CMK (cell line): ENCODE results near the gene RAX2.
"Not testable (repeated sequence)": the region's sequence is repeated elsewhere in the genome, so short reads cannot be mapped to it uniquely, and the experiment has no call there.

Experiments used
- DNase-seq: peaks from one replicate; pipeline ENCODE4 v3.0.0-alpha.2; 2010; ENCODE audit warnings: low read depth

The RAX2 gene

DNA sequence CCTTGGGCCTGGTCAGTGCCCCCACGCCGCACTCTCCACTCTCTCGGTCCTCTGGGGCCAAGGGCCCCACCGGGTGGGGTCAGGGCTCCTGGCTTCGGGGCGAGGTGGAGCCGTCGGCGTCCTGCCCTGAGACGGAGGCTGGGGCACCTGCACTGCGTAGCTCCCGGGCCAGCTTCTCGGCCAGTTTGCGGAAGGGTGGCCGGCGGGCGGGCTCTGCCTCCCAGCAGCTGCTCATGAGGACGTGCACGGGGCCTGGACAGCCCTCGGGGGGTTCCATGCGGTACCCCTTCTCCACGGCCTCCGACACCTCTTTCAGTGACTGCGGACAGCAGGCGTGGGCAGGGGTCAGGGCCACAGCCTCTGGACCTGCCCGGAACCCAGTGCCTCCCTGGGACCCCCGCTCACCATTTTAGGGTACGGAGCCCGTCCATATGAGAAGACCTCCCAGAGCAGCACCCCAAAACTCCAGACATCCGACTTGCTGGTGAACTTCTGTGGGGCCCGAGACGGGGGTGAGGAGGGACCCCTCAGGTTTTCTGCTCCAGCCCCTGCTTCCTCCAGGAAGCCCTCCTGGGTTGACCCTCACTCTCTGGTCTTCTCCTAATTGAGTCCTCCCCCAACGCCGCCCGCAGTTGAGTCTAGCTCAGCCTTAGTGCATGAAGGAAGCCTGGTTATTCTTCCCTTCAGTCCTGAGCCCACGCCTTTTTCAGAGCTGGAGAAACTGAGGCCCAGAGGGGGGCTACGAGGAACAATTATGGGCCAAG is 6.3 kb upstream of the RAX2 start:
- no peak for DNase-seq

DNA sequence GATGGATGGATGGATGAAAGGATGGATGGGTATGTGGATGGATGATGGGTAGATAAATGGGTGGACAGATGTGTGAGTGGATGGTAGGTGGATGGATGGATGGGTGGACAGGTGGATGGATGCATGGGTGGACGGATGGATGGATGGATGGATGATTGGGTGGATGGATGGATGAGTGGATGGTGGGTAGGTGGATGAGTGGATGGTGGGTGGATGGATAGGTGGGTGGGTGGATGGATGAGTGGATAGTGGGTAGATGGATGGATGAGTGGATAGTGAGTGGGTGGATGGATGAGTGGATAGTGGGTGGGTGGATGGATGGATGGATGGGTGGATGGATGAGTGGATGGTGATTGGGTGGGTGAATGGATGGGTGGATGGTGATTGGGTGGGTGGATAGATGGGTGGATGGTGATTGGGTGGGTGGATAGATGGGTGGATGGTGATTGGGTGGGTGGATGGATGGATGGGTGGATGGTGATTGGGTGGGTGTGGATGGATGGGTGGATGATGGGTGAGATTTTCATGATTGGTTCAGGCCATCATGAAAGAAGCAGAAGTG is 4.5 kb upstream of the RAX2 start:
- DNase-seq = no peak

DNA sequence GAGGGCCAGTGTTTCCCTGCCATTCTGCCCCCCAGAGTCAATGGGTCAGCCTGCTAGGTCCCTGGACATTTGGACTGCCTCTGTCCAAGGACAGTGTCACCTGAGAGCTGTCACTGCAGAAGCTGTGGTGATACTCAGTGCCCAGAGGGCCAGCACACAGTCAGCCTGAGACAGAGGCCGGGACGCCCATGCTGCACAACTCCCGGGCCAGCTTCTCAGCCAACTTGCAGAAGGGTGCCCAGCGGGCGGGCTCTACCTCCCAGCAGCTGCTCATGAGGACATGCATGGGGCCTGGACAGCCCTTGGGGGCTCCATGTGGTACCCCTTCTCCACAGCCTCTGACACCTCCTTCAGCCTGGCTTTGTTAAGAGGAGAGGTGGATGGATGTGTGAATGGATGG is 3.8 kb upstream of the RAX2 start:
- no peak for DNase-seq

DNA sequence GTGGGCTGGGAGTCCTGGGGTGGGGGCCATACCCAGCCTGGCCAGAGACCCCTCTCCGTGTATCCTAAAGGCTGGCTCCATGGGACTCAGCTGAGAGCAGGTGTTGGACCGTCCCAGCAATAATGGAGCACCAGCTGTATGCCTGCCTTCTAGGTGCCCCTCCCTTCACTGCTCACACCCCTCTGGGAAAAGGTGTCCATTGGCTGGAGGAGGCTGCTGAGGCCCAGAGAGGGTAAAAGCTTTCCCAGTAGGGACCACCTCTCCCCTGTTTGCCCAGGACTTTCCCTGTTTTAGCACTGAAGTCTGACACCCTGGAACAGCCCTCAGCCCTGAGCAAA is 3.3 kb upstream of the RAX2 start:
- no peak for DNase-seq

DNA sequence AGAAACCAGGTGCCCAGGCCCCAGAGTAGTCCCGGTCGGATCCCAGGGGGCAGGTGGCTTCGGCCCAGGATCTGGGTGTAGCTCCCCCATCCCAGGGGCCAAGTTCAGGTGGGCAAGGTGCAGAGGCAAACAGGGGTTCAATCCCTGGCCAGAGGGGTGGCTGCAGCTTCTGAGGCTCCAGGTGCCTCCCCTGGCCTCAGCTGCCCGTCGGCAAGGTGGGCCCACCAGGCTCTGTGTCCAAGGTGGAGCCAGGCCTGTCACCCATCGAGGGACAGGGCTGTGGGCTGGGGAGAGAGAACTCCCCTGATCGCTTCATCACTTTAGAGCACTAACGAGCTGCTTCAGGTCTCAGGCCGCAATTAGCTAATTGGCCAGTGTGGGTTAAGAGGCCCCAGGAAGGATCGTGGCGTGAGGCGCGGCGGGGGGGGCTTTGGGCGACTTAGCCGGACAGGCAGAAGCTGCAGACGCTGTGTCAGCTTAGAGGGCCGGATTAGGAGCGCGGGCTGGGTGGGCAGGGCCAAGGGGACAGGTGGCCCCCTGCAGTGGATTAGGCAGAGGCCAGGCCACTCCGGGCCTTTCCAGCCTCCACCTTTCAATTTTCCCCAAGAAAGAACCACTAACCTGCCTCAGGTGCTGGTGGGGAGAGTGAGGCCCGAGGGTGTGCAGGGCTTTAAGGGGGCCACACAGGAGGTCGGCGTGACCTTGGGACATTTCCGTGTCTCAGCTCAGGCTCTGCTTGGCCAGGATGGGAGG is 2.8 kb upstream of the RAX2 start:
- no peak for DNase-seq

DNA sequence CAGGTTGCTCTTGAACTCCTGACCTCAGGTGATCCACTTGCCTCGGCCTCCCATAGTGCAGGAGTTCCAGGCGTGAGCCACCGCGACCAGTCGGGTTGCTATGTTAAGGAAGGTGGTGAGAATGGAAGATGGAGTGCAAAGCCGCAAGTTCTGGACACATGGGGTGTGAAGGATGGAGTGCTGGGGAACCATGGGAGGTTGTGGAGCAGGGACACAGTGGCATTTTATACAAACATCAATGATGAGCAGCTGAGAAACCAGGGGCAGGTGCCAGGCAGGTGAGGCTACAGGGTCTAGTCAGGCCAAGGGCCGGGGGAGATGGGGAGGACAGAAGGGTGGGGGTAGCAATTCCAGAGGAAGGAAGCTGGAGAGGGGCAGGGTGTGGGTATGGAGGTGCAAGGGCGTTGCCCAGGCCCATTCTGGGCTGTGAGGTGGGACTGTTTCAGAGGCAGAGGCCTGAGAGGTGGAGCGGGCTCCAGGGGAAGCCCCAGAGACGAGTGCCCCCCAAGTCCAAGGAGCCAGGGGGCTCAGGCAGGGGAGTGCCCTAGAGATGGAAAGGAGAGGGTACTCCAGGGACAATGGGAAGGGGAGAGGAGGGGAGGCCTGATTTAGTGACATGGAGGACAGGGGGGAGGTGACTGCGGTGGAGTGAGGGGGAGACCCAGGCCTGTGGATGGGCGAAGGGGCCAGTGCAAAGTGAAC is 1.9 kb upstream of the RAX2 start:
- DNase-seq = no peak

DNA sequence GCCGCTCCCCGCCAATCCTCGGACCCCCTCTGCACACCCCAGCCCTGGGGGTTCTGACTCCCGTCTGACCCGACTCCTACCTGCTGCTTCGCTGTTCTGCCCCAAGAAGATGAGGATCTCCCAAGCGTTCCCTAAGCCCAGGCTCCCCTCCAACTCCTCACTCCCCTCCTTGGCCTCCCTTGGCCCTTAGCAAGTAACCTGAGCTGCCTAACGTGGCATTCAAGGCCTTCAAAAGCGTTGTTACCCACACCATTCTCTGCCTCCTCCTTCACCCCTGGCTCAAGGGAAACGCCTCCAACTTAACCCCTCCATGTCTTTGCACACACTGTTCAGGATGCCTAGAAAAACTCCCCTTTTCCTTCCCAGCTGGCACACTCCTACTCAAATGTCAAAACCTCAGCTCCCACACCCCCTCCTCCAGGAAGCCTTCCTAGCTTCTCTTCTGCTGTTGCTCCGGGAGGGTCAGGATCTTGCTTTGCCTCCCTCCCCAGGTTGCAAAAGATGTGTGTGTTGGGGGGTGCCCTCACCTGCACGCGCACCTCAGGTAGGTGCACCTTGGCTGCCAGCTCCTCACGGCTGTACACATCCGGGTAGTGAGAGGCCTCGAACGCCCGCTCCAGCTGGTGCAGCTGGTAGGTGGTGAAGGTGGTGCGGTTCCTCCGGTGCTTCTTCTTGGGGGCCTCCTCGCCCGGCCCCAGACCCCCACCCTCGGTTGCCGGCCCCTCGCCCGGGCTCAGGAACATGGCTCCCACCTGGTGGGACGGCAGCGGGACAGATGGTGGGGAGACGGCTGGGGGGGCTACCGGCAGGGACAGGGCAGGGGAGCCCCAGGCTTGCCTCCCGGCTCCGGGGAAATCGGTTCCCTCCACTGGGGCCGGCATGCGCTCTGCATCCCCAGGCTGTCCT is 775 bp downstream of the RAX2 start:
- no peak for DNase-seq

DNA sequence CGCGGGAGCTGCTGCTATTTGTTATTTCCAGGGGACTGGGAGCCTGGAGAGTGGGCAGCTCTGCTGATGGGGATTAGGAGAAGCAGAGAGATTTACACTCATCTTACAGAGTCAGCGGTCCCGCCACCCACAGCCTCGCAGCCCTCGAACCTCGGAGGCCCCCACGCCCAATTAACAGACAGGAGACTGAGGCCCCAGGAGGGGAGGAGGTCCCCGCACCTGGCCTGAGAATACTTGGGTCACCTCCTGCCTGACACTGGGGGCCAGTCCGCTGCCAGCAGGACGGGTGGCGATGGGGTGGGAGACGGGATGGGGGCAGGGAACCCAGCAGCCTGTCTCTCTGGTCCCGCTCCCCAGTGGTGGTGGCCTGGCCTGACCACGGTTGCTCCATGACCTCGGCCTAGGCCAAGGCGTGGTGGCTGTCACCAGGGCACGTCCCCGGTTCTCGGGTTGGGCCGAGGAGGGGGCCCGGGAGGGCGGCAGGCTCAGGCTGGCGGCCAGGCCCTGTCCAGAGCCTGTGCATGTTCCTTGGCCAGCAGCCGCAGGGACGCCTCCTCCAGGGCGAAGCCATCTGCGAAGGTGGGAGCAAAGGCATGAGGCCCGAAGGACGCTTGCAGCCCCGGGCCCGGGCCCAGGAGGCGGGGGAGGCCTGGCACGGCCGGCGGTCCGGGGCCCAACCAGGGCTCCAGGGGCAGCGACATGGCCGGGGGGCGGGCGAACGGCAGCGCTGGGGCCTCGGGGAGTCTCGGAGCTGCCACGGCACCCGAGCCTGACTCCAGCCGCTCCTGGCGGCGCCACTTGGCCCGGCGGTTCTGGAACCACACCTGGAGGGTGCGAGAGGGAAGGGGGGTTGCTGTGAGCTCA is 1.7 kb downstream of the RAX2 start:
- no peak for DNase-seq

DNA sequence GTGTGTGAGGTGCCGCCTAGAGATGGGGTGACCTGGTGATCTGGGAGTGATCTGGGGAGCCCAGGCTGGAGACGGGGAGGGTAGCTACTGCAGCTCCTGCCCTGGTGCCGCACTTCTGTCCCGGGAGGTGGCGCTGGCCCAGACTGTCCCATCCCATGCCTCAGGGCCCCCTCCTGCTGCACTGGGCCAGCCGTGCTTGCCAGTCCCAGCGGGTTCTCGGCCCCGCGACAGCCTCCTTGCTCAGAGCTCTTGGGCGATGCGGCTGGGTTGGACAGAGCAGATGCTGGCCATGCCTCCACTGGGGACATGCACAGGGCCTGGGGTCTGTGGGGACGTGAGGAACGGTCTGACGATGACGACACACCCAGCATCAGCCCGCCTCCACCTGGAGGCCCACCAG is 2.5 kb downstream of the RAX2 start:
- no peak for DNase-seq

DNA sequence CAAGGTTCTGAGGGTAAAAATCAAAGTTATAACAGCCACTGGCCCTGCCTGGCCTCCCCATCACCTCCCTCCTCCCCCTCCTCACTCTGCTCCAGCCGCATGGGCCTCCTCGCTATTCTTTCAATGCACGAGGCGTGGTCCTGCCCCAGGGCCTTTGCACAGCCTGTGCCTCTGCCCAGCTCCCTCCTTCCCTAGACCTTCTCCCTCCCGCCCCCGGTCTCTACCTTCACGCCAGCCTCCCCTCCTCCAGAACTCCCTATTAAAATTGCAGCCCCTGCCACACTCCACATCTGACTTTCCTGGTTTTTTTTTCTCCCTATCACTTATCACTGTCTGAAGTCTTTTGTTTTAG is 3.3 kb downstream of the RAX2 start:
- no peak for DNase-seq

DNA sequence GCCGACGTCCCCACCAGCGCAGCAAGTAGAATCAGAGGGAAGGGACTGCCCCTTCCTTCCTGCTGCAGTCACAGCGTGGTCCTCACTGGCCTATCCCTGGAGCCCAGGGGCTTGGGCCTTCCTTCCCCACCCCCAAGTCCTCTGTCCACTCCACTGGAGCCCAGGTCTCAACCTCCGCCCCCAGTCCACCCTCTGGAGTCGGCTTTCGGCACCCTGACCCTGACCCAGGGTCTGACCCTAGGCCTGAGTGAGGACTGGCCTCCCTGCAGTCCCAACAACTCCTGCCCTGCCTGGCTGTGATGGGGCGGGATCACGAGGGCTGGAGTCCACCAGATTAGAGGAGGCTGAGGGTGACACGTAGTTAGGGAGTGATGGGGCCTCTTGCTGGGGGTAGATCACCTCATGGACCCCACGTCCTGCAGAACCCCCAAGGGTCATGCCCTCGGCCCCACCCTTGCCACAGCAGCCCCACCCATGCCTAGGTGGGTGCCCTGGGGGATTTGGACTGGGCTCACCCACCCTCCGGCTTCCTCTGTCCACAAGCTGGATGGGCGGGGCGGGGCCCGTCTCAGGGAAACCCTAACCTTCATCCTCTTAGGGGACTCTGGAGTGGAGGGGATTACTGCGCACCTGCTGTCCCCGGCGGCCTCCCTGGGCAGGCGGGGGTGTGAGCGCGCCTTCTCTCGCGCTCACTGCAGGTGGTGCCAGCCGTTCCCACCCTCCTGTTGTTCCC is 3.8 kb downstream of the RAX2 start:
- no peak for DNase-seq

DNA sequence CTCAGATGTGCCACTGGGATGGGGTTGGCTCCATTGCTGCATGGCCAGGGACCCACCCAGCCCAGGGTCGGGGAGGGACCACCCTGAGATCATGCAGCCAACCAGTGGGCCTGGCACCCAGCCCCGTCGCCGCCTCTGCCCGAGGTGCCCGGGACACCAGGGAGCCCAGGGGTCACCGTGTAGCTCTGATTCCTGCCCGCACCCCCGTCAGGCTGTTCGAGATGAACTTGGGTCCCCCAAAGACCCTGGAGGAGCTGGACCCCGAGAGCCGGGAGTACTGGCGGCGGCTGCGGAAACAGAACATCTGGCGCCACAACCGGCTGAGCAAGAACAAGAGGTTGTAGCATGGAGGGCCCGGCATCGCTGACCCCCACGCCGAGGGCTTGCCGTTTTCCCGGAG is 5.0 kb downstream of the RAX2 start:
- no peak for DNase-seq

DNA sequence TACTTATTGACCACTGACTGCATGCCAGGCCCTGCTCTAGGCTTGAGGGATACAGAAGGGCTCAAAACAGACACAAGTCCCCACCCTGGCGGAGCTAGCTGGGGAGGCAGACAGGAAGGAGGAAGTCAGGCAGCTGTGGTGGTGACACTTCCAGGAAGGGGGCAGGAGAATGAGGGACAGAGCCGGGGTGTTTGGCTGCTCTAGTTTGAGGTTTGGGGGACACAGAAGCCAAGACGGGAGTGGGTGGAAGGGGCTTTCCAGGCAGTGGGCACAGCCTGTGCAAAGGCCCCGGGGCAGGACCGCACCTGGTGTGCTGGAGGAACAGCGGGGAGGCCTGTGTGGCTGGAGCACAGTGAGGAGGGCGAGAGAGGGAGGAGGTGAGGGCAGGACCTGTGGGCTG is 5.5 kb downstream of the RAX2 start:
- DNase-seq = no peak

DNA sequence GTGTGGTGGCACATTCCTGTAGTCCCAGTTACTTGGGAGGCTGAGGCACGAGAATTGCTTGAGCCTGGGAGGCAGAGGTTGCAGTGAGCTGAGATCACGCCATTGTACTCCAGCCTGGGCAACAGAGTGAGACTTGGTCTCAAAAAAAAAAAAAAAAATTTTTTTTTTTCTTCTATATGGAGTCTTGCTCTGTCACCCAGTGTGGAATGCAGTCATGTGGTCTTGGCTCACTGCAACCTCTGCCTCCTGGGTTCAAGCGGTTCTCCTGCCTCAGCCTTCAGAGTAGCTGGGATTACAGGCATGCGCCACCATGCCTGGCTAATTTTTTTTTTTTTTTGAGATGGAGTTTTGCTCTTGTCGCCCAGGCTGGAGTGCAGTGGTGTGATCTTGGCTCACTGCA is 6.3 kb downstream of the RAX2 start:
- DNase-seq = not testable (repeated sequence)

DNA sequence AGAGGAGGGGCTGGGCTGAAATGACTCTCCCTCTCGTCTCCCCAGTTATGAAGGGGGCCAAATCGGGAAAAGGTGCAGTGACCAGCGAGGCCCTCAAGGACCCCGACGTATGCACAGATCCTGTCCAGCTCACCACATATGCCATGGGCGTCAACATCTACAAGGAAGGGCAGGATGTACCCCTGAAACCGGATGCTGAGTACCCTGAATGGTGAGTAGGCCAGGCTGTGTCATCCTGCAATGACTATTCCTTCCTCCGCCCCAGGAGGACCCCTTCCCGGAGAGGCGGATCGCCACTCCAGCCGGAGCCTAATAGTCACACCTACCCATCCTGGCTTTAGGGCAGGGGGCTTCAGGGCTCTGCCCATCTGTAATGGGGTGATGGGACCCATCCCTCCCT is 6.9 kb downstream of the RAX2 start:
- DNase-seq = no peak

DNA sequence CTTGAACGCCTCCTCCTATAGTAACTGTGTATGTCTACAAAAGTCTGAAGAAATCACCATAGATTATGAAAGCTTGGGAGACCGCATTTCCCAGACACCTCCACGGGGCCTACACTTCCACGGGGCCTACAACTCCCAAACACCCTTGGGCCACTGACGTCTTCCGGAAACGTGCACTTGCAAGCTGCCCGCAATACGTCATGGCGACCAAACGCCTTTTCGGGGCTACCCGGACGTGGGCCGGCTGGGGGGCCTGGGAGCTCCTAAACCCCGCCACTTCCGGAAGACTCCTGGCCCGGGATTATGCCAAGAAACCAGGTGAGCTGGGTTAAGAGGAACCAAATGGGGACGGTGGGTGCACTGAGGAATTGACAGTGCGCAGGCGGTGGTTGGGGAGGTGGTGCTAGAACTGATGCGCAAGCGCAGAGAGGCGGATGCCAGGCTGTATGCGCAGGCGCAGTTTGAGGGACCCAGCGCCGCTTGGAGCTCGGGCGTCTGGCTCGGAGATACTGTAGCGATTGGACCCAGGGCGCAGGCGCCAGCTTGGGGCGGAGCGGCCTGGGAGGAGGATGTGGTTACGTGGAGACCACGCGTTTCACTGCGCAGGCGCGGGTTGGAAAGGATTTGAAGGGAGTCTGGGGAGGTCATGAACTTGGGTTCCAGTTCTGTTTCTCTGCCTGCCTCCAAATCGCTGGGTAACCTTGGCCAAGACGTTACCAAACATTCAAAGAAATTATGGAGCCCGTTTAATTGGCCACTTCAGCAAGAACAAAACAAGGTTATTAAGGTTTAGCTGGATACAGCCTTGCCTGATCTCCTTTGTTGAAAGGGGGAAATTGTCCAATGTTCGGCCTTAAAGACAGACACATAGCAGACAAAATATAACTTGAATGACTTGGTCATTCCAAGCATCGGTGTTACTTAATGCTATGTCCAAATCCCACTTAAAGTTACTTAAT is 9.2 kb downstream of the RAX2 start, which contains the start of gene MRPL54:
Gene MRPL54 (plus strand): TSS at position 182 of the 959 bp plus-strand sequence. CDS start 19 bp downstream, at position 201.
- DNase-seq = peak; percentile 96

DNA sequence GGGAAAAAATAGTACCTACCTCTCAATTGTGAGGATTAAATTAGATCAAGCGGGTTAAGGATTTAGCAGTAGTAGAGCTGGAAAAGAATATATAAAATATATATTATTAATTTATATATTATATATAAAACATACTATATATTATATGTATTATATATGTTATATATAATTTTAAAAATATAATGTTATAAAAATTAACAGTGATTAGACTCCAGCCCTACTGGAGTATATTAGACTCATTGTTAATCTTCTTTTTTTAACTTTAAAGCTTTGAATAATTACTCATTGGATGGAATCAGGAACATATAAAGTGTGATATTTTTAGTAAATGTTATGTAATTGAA is 9.9 kb downstream of the RAX2 start:
- DNase-seq = no peak

DNA sequence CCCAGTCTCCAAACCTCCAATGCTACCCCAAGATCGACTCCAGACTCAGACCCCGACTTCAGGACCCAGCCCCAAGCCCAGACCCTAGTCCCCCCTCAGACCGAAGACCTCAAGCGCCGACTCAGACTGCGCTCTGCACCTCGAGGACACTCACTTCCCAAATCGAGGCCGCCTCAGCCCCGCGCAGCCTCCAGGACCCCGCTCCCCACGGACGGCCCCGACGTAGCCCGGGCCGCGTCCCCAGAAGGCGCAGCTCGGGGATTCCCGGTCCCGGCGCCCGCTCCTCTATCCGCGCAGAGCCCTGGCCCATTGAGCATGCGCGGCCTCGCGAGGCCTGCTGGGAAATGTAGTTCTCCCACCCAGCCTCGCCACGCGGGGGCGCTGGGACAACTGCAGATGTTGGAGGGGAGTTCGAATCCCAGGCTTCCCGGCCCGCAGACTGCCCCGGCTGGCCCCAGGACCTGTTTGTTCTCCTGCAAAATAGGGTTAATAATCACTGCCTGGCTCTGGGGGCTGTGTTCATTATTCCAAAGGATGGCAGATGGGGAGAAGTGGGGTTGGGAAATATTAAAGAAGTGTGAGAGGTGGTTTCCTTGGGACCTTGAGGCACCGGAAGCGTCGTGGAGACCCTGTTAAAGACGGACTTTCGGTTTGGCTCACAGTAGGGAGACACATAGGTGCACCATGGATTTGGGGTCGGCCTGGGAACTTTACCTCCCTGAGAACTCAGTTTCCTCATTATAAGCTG is 10.5 kb downstream of the RAX2 start, which contains the start of gene APBA3:
Gene APBA3 (minus strand): TSS at position 311 of the 748 bp plus-strand sequence. CDS start 1,428 bp downstream, outside the sequence.
- peak; percentile 87 for DNase-seq
